Lower lobe of right lung (tissue), 2 donors: ENCODE results near the gene AIPL1. TPM values are rescaled to one million over a fixed set of nuclear protein-coding genes. Genes with fewer than 3 reads are reported as not detected.

Experiments
- ATAC-seq, 2 donors: fragments of 200-7000 bp; cut with Tn5 transposase; one replicate each; pipeline ENCODE4 v1.9.1; 2020 to 2022; ENCODE audit warnings: mild to moderate bottlenecking in 2 of 2, moderate library complexity in 2 of 2
- DNase-seq: peaks from one replicate; pipeline ENCODE4 v3.0.0-alpha.2; 2020
- H3K27ac ChIP-seq: fragments of 200-600 bp; one replicate; pipeline ENCODE4 v1.8.0; 2022
- H3K27me3 ChIP-seq: fragments of 200-600 bp; one replicate; pipeline ENCODE4 v1.8.0; 2022; ENCODE audit warnings: low read depth
- H3K36me3 ChIP-seq: fragments of 200-600 bp; one replicate; pipeline ENCODE4 v1.8.0; 2022; ENCODE audit warnings: mild to moderate bottlenecking
- H3K4me1 ChIP-seq: fragments of 200-600 bp; one replicate; pipeline ENCODE4 v1.8.0; 2022
- H3K4me3 ChIP-seq: fragments of 200-600 bp; one replicate; pipeline ENCODE4 v1.8.0; 2022; ENCODE audit warnings: mild to moderate bottlenecking
- H3K9me3 ChIP-seq: fragments of 200-600 bp; one replicate; pipeline ENCODE4 v1.8.0; 2022
- CTCF ChIP-seq: fragments of 200-600 bp; IDR thresholded peaks from one replicate; pipeline ENCODE4 v1.8.0; 2022; ENCODE audit warnings: antibody characterized with exemption, mild to moderate bottlenecking
- intact Hi-C: fragments of 100-400 bp; cut with DNase I; formaldehyde crosslinking; loops from one replicate; pipeline ENCODE4 v1.11.0; 2022
- total RNA-seq: library from RNA; stranded (reverse); fragmentation: NEBNext Ultra II Directional; extraction: Animal tissue kit (Norgen Biotek cat#: 25700); gene quantifications from one replicate; pipeline ENCODE4 v1.2.1, GENCODE V29; 2021
- donor health status: DM: no; HTN: yes; CAD: no; lungs with severe emphysema.

Gene AIPL1
- total RNA-seq, 1 donor from 2014 or later = not detected

DNA sequence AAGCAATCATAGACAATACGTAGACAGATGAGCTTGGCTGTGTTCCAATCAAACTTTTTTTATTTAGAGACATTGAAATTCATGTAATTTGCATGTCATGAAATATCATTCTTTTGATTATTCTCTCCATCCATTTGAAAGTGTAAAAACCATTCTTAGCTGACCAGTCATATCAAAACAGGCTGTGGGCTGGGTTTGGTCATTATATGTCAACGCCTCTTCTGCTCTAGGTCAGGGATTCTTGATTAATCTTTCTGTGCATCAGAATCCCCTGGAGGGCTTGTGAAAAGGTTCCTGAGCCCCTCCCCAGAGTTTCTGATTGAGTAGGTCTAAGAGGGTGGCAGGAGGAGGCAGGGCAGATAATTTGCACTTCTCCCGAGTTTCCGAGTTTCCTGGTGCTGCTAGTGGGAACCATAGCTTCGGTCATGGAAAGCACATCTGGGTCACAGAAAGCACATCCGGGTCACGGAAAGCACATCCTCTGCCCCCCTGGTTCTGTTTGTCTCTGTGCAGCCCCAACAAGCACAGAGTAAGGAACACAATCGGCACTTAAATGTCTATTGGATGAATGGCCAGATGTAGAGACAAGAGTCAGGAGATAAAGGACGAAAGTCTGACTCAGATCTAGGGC, 25.7 kb upstream of the AIPL1 start:
- Histone ChIP-seq H3K4me3 (no peak overlapping the region), H3K9me3 (no peaks in the 10 kb centered on the region), H3K27ac (no peak overlapping the region), H3K27me3 (peaks cover 6% of the 10 kb centered on the region), H3K36me3 (no peaks in the 10 kb centered on the region), H3K4me1 (no peaks in the 10 kb centered on the region)
- no peak for ATAC-seq
- no peak for DNase-seq
- TF ChIP-seq CTCF = no peak
- intact Hi-C loops = no loop called here

DNA sequence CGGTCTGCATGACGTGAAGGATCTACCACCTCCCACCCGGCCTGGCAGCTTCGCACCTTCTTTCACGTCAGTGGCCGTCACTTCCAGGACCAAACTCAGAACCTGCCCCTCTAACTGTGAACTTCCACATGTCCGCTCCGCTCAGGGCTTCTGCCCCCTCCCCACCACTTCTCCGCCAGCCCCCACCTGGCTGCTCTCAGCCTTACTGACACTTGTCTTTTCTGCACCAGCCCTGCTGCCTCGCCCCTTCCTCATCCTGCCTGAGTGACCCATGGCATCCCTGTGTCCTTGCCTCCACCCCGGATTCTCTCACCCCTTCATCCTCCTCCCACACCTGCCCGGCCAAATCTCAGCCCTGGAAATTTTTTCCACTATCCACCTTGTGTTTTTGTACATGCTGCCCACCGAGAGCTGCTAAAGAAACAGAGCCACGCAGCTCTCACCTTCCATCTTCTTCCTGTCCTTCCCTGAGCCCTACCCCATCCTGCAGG, 23.6 kb upstream of the AIPL1 start:
- Histone ChIP-seq H3K4me1 (no peaks in the 10 kb centered on the region), H3K36me3 (no peaks in the 10 kb centered on the region), H3K4me3 (no peak overlapping the region), H3K27me3 (peaks cover 16% of the 10 kb centered on the region), H3K9me3 (no peaks in the 10 kb centered on the region), H3K27ac (no peak overlapping the region)
- TF ChIP-seq CTCF = no peak
- peak; percentile 27 for DNase-seq
- no peak for ATAC-seq
- intact Hi-C loops = no loop called here

- H3K27ac ChIP-seq = no peak overlapping the region
- ATAC-seq = no peak
Observed at GRCh38 chr17:6457688-6458459, 23.0 kb upstream of the AIPL1 start.

DNA sequence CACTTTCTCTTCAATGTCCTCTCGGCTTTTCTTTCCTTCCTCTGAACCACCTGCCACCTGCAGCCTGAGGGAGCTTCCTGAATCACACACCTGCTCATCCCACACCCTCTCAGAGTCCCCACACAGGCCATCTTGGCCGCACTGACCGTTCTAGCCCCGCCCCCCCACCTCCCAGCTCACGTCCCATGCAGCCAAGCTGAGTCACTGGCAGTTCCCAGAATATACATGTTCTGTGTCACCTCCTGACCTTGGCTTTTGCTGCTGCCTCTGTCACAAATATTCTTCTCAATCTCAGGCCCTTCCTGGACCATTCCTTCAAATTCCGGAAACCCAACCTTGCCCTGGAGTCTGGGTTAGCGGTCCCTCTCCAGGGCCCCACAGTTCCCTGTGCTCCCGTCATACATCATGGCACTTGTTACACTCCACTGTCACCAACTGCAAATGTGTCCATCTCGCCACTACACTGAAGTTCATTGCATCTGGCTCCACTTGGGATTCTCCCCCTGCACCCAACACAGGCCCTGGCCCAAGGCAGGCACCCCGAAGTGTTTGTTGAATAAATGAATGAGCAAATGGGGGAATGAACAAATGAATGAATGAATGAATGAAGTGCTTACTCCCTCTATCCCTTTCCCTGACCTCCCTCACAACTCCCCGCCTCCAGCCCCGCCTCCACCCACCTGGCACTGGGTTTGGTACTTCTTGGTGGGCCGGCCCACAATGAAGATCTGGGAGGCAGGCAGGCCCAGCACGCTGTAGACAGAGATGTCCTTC, 22.2 kb upstream of the AIPL1 start:
- TF ChIP-seq CTCF = no peak
- peaks cover 16% of the 10 kb centered on the region for H3K27me3 ChIP-seq
- no peaks in the 10 kb centered on the region for H3K9me3 ChIP-seq
- intact Hi-C loops = no loop called here
- H3K4me1 ChIP-seq = no peaks in the 10 kb centered on the region
- DNase-seq (peak; percentile 33), ATAC-seq (no peak)
- H3K4me3 ChIP-seq = no peak overlapping the region
- no peak overlapping the region for H3K27ac ChIP-seq
- no peaks in the 10 kb centered on the region for H3K36me3 ChIP-seq

More at GRCh38 chr17:6457688-6458459, 23.0 kb upstream of the AIPL1 start:
- H3K9me3 ChIP-seq = no peaks in the 10 kb centered on the region
- H3K4me3 ChIP-seq = no peak overlapping the region
- no peak for TF ChIP-seq CTCF
- no peaks in the 10 kb centered on the region for H3K36me3 ChIP-seq
- intact Hi-C loops = no loop called here
- H3K4me1 ChIP-seq = no peaks in the 10 kb centered on the region
- H3K27me3 ChIP-seq = peaks cover 16% of the 10 kb centered on the region
- DNase-seq = peak; percentile 34

GRCh38 chr17:6456321-6456720, 21.4 kb upstream of the AIPL1 start:
- Histone ChIP-seq H3K36me3 (no peaks in the 10 kb centered on the region), H3K4me1 (no peaks in the 10 kb centered on the region), H3K27ac (no peak overlapping the region), H3K9me3 (no peaks in the 10 kb centered on the region), H3K27me3 (peaks cover 16% of the 10 kb centered on the region), H3K4me3 (no peak overlapping the region)
- ATAC-seq (no peak), DNase-seq (peak; percentile 23)
- intact Hi-C loops = no loop called here
- no peak for TF ChIP-seq CTCF
